CD4-positive, alpha-beta T cell treated with Interleukin-17A for 4 hours (primary cell): ENCODE data around the gene C22orf31.

ENCODE experiments used
- DNase-seq: peaks from one replicate; pipeline ENCODE4 v3.0.0-alpha.2; 2020; ENCODE audit warnings: mixed read lengths

Gene C22orf31

GRCh38 chr22:29023172-29023796, 38.3 kb downstream of the C22orf31 start:
- no peak for DNase-seq

GRCh38 chr22:29022101-29022817, 39.4 kb downstream of the C22orf31 start:
- DNase-seq, result no peak

- no peak for DNase-seq
Measured at GRCh38 chr22:29018293-29019189, 43.1 kb downstream of the C22orf31 start.

GRCh38 chr22:29016067-29016938, 45.3 kb downstream of the C22orf31 start:
- DNase-seq, result no peak

GRCh38 chr22:29014773-29015172, 46.9 kb downstream of the C22orf31 start:
- DNase-seq, result no peak

- DNase-seq, result no peak
Measured at GRCh38 chr22:29014293-29014692, 47.3 kb downstream of the C22orf31 start.

GRCh38 chr22:29012952-29013351, 48.7 kb downstream of the C22orf31 start:
- no peak for DNase-seq

GRCh38 chr22:29012101-29012433, 49.6 kb downstream of the C22orf31 start:
- no peak for DNase-seq

- no peak for DNase-seq
Measured at GRCh38 chr22:29011240-29012100, 50.2 kb downstream of the C22orf31 start.

- DNase-seq, result no peak
Measured at GRCh38 chr22:29009148-29009547, 52.5 kb downstream of the C22orf31 start.
